Measurements from ENCODE around the gene C5orf58.

C5orf58 gene

DNA sequence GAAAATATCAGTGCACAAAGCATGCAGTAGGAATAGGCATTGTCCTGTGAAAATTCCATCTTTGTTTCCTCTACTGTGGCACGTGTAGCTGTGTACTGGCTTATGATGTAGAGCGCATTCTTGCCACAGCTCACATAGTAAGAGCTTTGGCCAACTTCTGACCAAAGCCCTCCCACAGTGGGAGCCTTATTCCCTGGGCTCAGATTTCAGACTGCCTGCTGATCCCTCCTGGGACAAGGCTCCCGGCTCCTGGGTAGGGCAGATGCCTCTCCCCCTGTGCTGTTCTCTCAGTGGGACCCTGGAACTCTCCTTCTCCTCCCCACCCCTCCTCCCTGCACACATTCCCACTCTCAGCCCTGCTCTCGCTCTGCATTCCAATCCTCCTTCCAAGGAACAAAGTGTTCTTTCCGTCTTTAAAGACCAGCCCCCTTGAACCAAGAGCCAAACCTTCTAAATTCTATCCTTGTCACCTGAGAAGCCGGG lies 47.3 kb downstream of the C5orf58 start:
- Histone ChIP-seq H3K23ac (ENCODE audit: low read length in 2 of 2) (no peak overlapping the region), H3K14ac (ENCODE audit: low read length in 2 of 2) (no peak overlapping the region), H3K9ac (ENCODE audit: low read length) (no peak overlapping the region), H4K8ac (ENCODE audit: low read length) (no peak overlapping the region), H2BK120ac (ENCODE audit: low read depth, low read length) (no peak overlapping the region), H3K27ac (ENCODE audit: low read length, poor library complexity, severe bottlenecking) (no peak overlapping the region), H3K79me1 (replicated peaks; ENCODE audit: low read length, poor library complexity, severe bottlenecking) (no peaks in the 10 kb centered on the region), H3K4me3 (ENCODE audit: insufficient read depth in 1 of 2, low read depth in 1 of 2, low read length in 2 of 2) (no peak overlapping the region), H2BK12ac (ENCODE audit: low read length in 2 of 2) (no peak overlapping the region), H3K27me3 (ENCODE audit: control insufficient read depth in 1 of 2, insufficient read depth in 1 of 2, low read length in 2 of 2) (peaks cover 21% of the 10 kb centered on the region in 2 experiments), H2AK5ac (ENCODE audit: low read length, severe bottlenecking) (no peak overlapping the region), H4K91ac (ENCODE audit: low read length) (no peak overlapping the region), H3K4ac (ENCODE audit: low read depth in 1 of 2, low read length in 2 of 2) (no peak overlapping the region), H2AFZ (ENCODE audit: low read depth, low read length) (no peak overlapping the region), H3K36me3 (ENCODE audit: control insufficient read depth in 1 of 2, insufficient read depth in 2 of 2, low read depth in 1 of 2, low read length in 2 of 2) (no peaks in the 10 kb centered on the region), H3K9me3 (ENCODE audit: control insufficient read depth, low read length) (peaks cover 16% of the 10 kb centered on the region), H2BK15ac (ENCODE audit: low read depth, poor library complexity, severe bottlenecking) (peak overlapping the region; percentile 18), H3K4me2 (ENCODE audit: low read length, poor library complexity, severe bottlenecking) (no peak overlapping the region), H2BK5ac (ENCODE audit: low read depth, low read length, poor library complexity, severe bottlenecking) (no peak overlapping the region), H3K18ac (ENCODE audit: low read depth in 1 of 2, low read length in 2 of 2) (no peak overlapping the region), H3K4me1 (ENCODE audit: control insufficient read depth, insufficient read depth, low read depth, low read length) (peaks cover 3% of the 10 kb centered on the region)
- no peak for DNase-seq
- WGBS: 36% methylated on average over 6 of the region's 6 CpGs

DNA sequence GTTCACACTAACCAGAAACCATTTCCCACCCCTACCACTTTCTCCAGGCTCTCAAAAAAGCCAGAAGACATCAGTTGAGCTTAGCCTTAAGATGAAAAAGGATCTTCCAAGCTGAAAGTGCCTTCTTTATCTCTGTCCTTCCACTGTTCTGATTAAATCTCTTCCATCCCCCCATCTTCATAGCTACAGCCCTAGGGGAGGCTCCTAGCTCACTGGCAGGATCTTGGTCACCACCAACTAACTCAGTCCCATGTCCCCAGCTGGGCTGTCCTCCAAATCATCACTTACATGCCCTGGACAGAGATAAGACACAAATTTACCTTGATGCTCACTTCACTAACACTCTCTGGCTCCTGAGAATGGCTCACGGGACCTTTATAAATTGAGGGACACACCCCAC lies 50.5 kb downstream of the C5orf58 start:
- Histone ChIP-seq H3K18ac (ENCODE audit: low read depth in 1 of 2, low read length in 2 of 2) (no peak overlapping the region), H3K14ac (ENCODE audit: low read length in 2 of 2) (no peak overlapping the region), H3K4me3 (ENCODE audit: insufficient read depth in 1 of 2, low read depth in 1 of 2, low read length in 2 of 2) (no peak overlapping the region), H2BK120ac (ENCODE audit: low read depth, low read length) (no peak overlapping the region), H2BK5ac (ENCODE audit: low read depth, low read length, poor library complexity, severe bottlenecking) (no peak overlapping the region), H3K79me1 (replicated peaks; ENCODE audit: low read length, poor library complexity, severe bottlenecking) (no peaks in the 10 kb centered on the region), H3K4me1 (ENCODE audit: control insufficient read depth, insufficient read depth, low read depth, low read length) (peaks cover 3% of the 10 kb centered on the region), H2AK5ac (ENCODE audit: low read length, severe bottlenecking) (no peak overlapping the region), H2BK12ac (ENCODE audit: low read length in 2 of 2) (no peak overlapping the region), H2AFZ (ENCODE audit: low read depth, low read length) (no peak overlapping the region), H3K9ac (ENCODE audit: low read length) (no peak overlapping the region), H3K23ac (ENCODE audit: low read length in 2 of 2) (no peak overlapping the region), H4K91ac (ENCODE audit: low read length) (no peak overlapping the region), H2BK15ac (ENCODE audit: low read depth, poor library complexity, severe bottlenecking) (no peak overlapping the region), H3K4ac (ENCODE audit: low read depth in 1 of 2, low read length in 2 of 2) (no peak overlapping the region), H4K8ac (ENCODE audit: low read length) (no peak overlapping the region), H3K36me3 (ENCODE audit: control insufficient read depth in 1 of 2, insufficient read depth in 2 of 2, low read depth in 1 of 2, low read length in 2 of 2) (no peaks in the 10 kb centered on the region), H3K9me3 (ENCODE audit: control insufficient read depth, low read length) (peaks cover 34% of the 10 kb centered on the region), H3K27ac (ENCODE audit: low read length, poor library complexity, severe bottlenecking) (no peak overlapping the region), H3K27me3 (ENCODE audit: control insufficient read depth in 1 of 2, insufficient read depth in 1 of 2, low read length in 2 of 2) (peaks cover 8 to 19% of the 10 kb centered on the region in 2 experiments), H3K4me2 (ENCODE audit: low read length, poor library complexity, severe bottlenecking) (no peak overlapping the region)
- DNase-seq: no peak
- WGBS: 95% methylated on average over 1 of the region's 1 CpG

DNA sequence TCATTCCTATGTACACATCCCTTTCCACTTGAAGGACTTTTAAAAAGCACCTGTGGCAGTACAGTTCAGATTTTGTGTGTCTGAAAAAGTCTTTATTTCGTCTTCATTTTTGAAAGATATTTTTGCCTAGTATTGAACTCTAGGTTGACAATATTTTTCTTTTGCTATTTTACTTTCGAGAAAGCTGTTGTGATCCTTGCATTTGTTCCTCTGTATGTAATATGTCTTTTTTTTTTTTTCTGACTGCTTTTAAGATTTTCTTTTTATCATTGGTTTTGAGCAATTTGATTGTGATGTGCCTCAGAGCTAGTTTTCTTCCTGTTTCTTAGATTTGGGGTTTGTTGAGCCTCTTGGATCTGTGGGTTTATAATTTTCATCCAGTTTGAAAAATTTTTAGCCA lies 51.4 kb downstream of the C5orf58 start:
- Histone ChIP-seq H3K4ac (ENCODE audit: low read depth in 1 of 2, low read length in 2 of 2) (no peak overlapping the region), H2BK15ac (ENCODE audit: low read depth, poor library complexity, severe bottlenecking) (no peak overlapping the region), H3K9me3 (ENCODE audit: control insufficient read depth, low read length) (peaks cover 34% of the 10 kb centered on the region), H2AFZ (ENCODE audit: low read depth, low read length) (no peak overlapping the region), H3K79me1 (replicated peaks; ENCODE audit: low read length, poor library complexity, severe bottlenecking) (no peaks in the 10 kb centered on the region), H3K14ac (ENCODE audit: low read length in 2 of 2) (no peak overlapping the region), H3K9ac (ENCODE audit: low read length) (no peak overlapping the region), H3K36me3 (ENCODE audit: control insufficient read depth in 1 of 2, insufficient read depth in 2 of 2, low read depth in 1 of 2, low read length in 2 of 2) (no peaks in the 10 kb centered on the region), H3K27me3 (ENCODE audit: control insufficient read depth in 1 of 2, insufficient read depth in 1 of 2, low read length in 2 of 2) (peaks cover 13 to 24% of the 10 kb centered on the region in 2 experiments), H4K8ac (ENCODE audit: low read length) (no peak overlapping the region), H4K91ac (ENCODE audit: low read length) (no peak overlapping the region), H3K27ac (ENCODE audit: low read length, poor library complexity, severe bottlenecking) (no peak overlapping the region), H3K18ac (ENCODE audit: low read depth in 1 of 2, low read length in 2 of 2) (no peak overlapping the region), H2AK5ac (ENCODE audit: low read length, severe bottlenecking) (no peak overlapping the region), H3K4me1 (ENCODE audit: control insufficient read depth, insufficient read depth, low read depth, low read length) (no peaks in the 10 kb centered on the region), H3K4me2 (ENCODE audit: low read length, poor library complexity, severe bottlenecking) (no peak overlapping the region), H3K23ac (ENCODE audit: low read length in 2 of 2) (no peak overlapping the region), H2BK120ac (ENCODE audit: low read depth, low read length) (no peak overlapping the region), H3K4me3 (ENCODE audit: insufficient read depth in 1 of 2, low read depth in 1 of 2, low read length in 2 of 2) (no peak overlapping the region), H2BK12ac (ENCODE audit: low read length in 2 of 2) (no peak overlapping the region), H2BK5ac (ENCODE audit: low read depth, low read length, poor library complexity, severe bottlenecking) (no peak overlapping the region)
- no peak for DNase-seq
- 64% methylated on average over 2 of the region's 2 CpGs for WGBS

DNA sequence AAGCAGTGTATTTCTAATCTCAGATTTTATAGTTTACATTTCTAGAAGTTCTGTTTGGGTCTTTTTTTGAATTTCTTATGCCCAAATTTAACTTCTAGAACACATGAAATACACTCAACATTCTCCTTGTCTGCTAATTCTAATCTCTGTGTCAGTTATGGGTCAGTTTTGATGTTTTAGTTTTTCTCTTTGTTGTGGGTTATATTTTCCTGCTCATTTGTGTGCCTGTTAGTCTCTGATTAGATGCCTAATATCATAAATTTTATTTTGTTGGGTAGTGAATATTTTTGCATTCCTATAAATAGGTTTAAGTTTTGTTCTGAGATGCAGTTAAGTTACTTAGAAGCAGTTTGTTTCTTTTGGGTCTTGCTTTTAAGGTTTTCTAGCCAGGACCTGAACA lies 52.4 kb downstream of the C5orf58 start:
- no peak overlapping the region for H4K8ac ChIP-seq (ENCODE audit: low read length)
- H3K27me3 ChIP-seq (ENCODE audit: control insufficient read depth in 1 of 2, insufficient read depth in 1 of 2, low read length in 2 of 2): peaks cover 14 to 20% of the 10 kb centered on the region in 2 experiments
- H3K36me3 ChIP-seq (ENCODE audit: control insufficient read depth in 1 of 2, insufficient read depth in 2 of 2, low read depth in 1 of 2, low read length in 2 of 2): no peaks in the 10 kb centered on the region

More for the DNA sequence above, 52.4 kb downstream of the C5orf58 start:
- peaks cover 34% of the 10 kb centered on the region for H3K9me3 ChIP-seq (ENCODE audit: control insufficient read depth, low read length)
- no peak overlapping the region for H3K23ac ChIP-seq (ENCODE audit: low read length in 2 of 2)
- H3K18ac ChIP-seq (ENCODE audit: low read depth in 1 of 2, low read length in 2 of 2): no peak overlapping the region
- H2AK5ac ChIP-seq (ENCODE audit: low read length, severe bottlenecking): no peak overlapping the region
- DNase-seq: no peak
- H3K4me2 ChIP-seq (ENCODE audit: low read length, poor library complexity, severe bottlenecking): no peak overlapping the region
- H2BK12ac ChIP-seq (ENCODE audit: low read length in 2 of 2): no peak overlapping the region
- no peak overlapping the region for H2BK15ac ChIP-seq (ENCODE audit: low read depth, poor library complexity, severe bottlenecking)
- no peak overlapping the region for H3K14ac ChIP-seq (ENCODE audit: low read length in 2 of 2)
- H3K4me3 ChIP-seq (ENCODE audit: insufficient read depth in 1 of 2, low read depth in 1 of 2, low read length in 2 of 2): no peak overlapping the region
- H2BK5ac ChIP-seq (ENCODE audit: low read depth, low read length, poor library complexity, severe bottlenecking): no peak overlapping the region
- no peak overlapping the region for H2BK120ac ChIP-seq (ENCODE audit: low read depth, low read length)
- H3K4me1 ChIP-seq (ENCODE audit: control insufficient read depth, insufficient read depth, low read depth, low read length): no peaks in the 10 kb centered on the region
- no peak overlapping the region for H3K27ac ChIP-seq (ENCODE audit: low read length, poor library complexity, severe bottlenecking)
- H4K91ac ChIP-seq (ENCODE audit: low read length): no peak overlapping the region
- H2AFZ ChIP-seq (ENCODE audit: low read depth, low read length): no peak overlapping the region
- H3K79me1 ChIP-seq (replicated peaks; ENCODE audit: low read length, poor library complexity, severe bottlenecking): no peaks in the 10 kb centered on the region
- H3K4ac ChIP-seq (ENCODE audit: low read depth in 1 of 2, low read length in 2 of 2): no peak overlapping the region
- no peak overlapping the region for H3K9ac ChIP-seq (ENCODE audit: low read length)
